ENCODE measurements around the gene HIBADH. TPM values are rescaled to one million over a fixed set of nuclear protein-coding genes. Genes with fewer than 3 reads are reported as not detected.

HIBADH gene
- total and polyA plus RNA-seq, 12 donors: 24.7 to 94.0 (median 77.7) TPM

GRCh38 chr7:27605283-27605682 is 57.4 kb downstream of the HIBADH start:
- Histone ChIP-seq H3K9me3 (no peaks in the 10 kb centered on the region), H3K27me3 (no peaks in the 10 kb centered on the region), H3K27ac (no peak overlapping the region), H3K4me3 (no peak overlapping the region), H3K36me3 (no peaks in the 10 kb centered on the region), H3K4me1 (no peaks in the 10 kb centered on the region)
- TF ChIP-seq CTCF (IDR thresholded peaks at IDR 0.05): no peak
- intact Hi-C loops (cut with DNase I): no loop called here
- 90 to 100% methylated on average over 2 of the region's 2 CpGs for WGBS, 2 donors
- DNase-seq: no peak
- no peak for ATAC-seq

- intact Hi-C loops (cut with DNase I): no loop called here
- Histone ChIP-seq H3K36me3 (no peaks in the 10 kb centered on the region), H3K27me3 (no peaks in the 10 kb centered on the region), H3K9me3 (no peaks in the 10 kb centered on the region), H3K27ac (no peak overlapping the region), H3K4me1 (no peaks in the 10 kb centered on the region), H3K4me3 (no peak overlapping the region)
- DNase-seq (no peak), ATAC-seq (no peak)
- WGBS, 2 donors: 94 to 95% methylated on average over 2 of the region's 2 CpGs
- no peak for TF ChIP-seq CTCF (IDR thresholded peaks at IDR 0.05)
These were observed 58.9 kb downstream of the HIBADH start for GRCh38 chr7:27603813-27604212.

- no peak overlapping the region for H3K27ac ChIP-seq
- 52 to 72% methylated on average over 4 of the region's 4 CpGs for WGBS, 2 donors
- intact Hi-C loops (cut with DNase I): no loop called here
- no peaks in the 10 kb centered on the region for H3K27me3 ChIP-seq
- no peaks in the 10 kb centered on the region for H3K4me1 ChIP-seq
- ATAC-seq (no peak), DNase-seq (no peak)
- TF ChIP-seq CTCF (IDR thresholded peaks at IDR 0.05): no peak
- no peaks in the 10 kb centered on the region for H3K9me3 ChIP-seq
- H3K36me3 ChIP-seq: no peaks in the 10 kb centered on the region
- H3K4me3 ChIP-seq: no peak overlapping the region
These were observed 59.9 kb downstream of the HIBADH start for GRCh38 chr7:27602766-27603165.

- DNase-seq: no peak
- no peak for ATAC-seq
- no peaks in the 10 kb centered on the region for H3K27me3 ChIP-seq
- H3K4me3 ChIP-seq: no peak overlapping the region
- H3K27ac ChIP-seq: no peak overlapping the region
- no peaks in the 10 kb centered on the region for H3K4me1 ChIP-seq
- no peak for TF ChIP-seq CTCF (IDR thresholded peaks at IDR 0.05)
- no peaks in the 10 kb centered on the region for H3K36me3 ChIP-seq
- H3K9me3 ChIP-seq: no peaks in the 10 kb centered on the region
- intact Hi-C loops (cut with DNase I): no loop called here
- 91 to 95% methylated on average over 2 of the region's 2 CpGs for WGBS, 2 donors
These were observed 61.5 kb downstream of the HIBADH start for GRCh38 chr7:27601217-27601616.

GRCh38 chr7:27600247-27600646 is 62.4 kb downstream of the HIBADH start:
- no peaks in the 10 kb centered on the region for H3K9me3 ChIP-seq
- no peaks in the 10 kb centered on the region for H3K27me3 ChIP-seq
- H3K4me1 ChIP-seq: no peaks in the 10 kb centered on the region
- ATAC-seq (no peak), DNase-seq (no peak)
- no peak overlapping the region for H3K27ac ChIP-seq
- intact Hi-C loops (cut with DNase I): no loop called here
- no peak for TF ChIP-seq CTCF (IDR thresholded peaks at IDR 0.05)
- H3K4me3 ChIP-seq: no peak overlapping the region
- peaks cover 0 to 5% (median 0%) of the 10 kb centered on the region in 9 donors for H3K36me3 ChIP-seq
- WGBS, 2 donors: 97% methylated on average over 1 of the region's 1 CpG

Measured in heart right ventricle (tissue), 16 donors.